GM23248 (cell line): Measurements from ENCODE around the gene SYNE1. TPM values are rescaled to one million over a fixed set of nuclear protein-coding genes. Genes with fewer than 3 reads are reported as not detected.
A peak's percentile ranks its signal among the peaks of the same experiment; 100 is the strongest.

Experiments used
- DNase-seq: peaks from one replicate; pipeline ENCODE4 v3.0.0-alpha.2; 2015
- H2AFZ ChIP-seq: fragments of 200-600 bp; sonication (generic); 2 replicates; pipeline ENCODE4 v1.6.1; 2016; ENCODE audit warnings: antibody characterized with exemption
- H3F3A ChIP-seq: fragments of 200-600 bp; sonication (generic); 2 replicates; pipeline ENCODE4 v1.6.1; 2016; ENCODE audit warnings: mild to moderate bottlenecking, antibody characterized with exemption, mixed run types; ENCODE audit not compliant: insufficient read depth
- H3K27ac ChIP-seq: fragments of 200-600 bp; sonication (generic); 2 replicates; pipeline ENCODE4 v1.5.1; 2016; ENCODE audit warnings: mild to moderate bottlenecking
- H3K27me3 ChIP-seq: fragments of 200-600 bp; sonication (generic); replicated peaks from 2 replicates; pipeline ENCODE4 v1.6.1; 2016; ENCODE audit warnings: mild to moderate bottlenecking; ENCODE audit not compliant: insufficient read depth
- H3K36me3 ChIP-seq: fragments of 200-600 bp; sonication (generic); 2 replicates; pipeline ENCODE4 v1.6.1; 2016; ENCODE audit warnings: low read depth, mild to moderate bottlenecking
- H3K4me1 ChIP-seq: fragments of 200-600 bp; sonication (generic); 2 replicates; pipeline ENCODE4 v1.6.1; 2016; ENCODE audit warnings: mild to moderate bottlenecking; ENCODE audit not compliant: insufficient read depth
- H3K4me2 ChIP-seq: fragments of 200-600 bp; sonication (generic); one replicate; pipeline ENCODE4 v1.6.1; 2016; ENCODE audit warnings: mild to moderate bottlenecking; ENCODE audit not compliant: unreplicated experiment
- H3K4me3 ChIP-seq: fragments of 200-600 bp; sonication (generic); 2 replicates; pipeline ENCODE4 v1.5.1; 2016; ENCODE audit warnings: mild to moderate bottlenecking
- H3K79me2 ChIP-seq: fragments of 200-600 bp; sonication (generic); 2 replicates; pipeline ENCODE4 v1.6.1; 2016; ENCODE audit warnings: mild to moderate bottlenecking; ENCODE audit not compliant: insufficient read depth
- H3K9ac ChIP-seq: fragments of 200-600 bp; sonication (generic); 2 replicates; pipeline ENCODE4 v1.6.1; 2016; ENCODE audit warnings: mild to moderate bottlenecking
- H3K9me2 ChIP-seq: fragments of 200-600 bp; sonication (generic); 2 replicates; pipeline ENCODE4 v1.6.1; 2016; ENCODE audit warnings: mixed run types, mild to moderate bottlenecking, moderate library complexity; ENCODE audit not compliant: insufficient read depth
- H3K9me3 ChIP-seq: fragments of 200-600 bp; sonication (generic); one replicate; pipeline ENCODE4 v1.6.1; 2017; ENCODE audit warnings: low read depth
- H4K20me1 ChIP-seq: fragments of 200-600 bp; sonication (generic); 2 replicates; pipeline ENCODE4 v1.6.0; 2016; ENCODE audit not compliant: insufficient read depth
- EZH2 ChIP-seq: fragments of 200-600 bp; sonication (generic); IDR thresholded peaks from 2 replicates; pipeline ENCODE4 v1.6.1; 2018; ENCODE audit warnings: antibody characterized with exemption, mild to moderate bottlenecking; ENCODE audit not compliant: insufficient read depth, poor library complexity, severe bottlenecking
- EZH2phosphoT487 ChIP-seq: fragments of 200-600 bp; sonication (generic); IDR thresholded peaks from 2 replicates; pipeline ENCODE4 v1.6.1; 2018; ENCODE audit warnings: antibody characterized with exemption, moderate library complexity, mild to moderate bottlenecking, low read depth; ENCODE audit not compliant: insufficient read depth
- WGBS, 2 experiments: methylation state at CpG; one replicate each; pipeline ENCODE4 v1.1.6; 2015 to 2017; ENCODE audit warnings: low lambda C conversion rate in 2 of 2, low coverage in 1 of 2; ENCODE audit errors: missing lambda C conversion rate in 2 of 2; 5-methylcytosine and 5-hydroxymethylcytosine counted together
- in situ Hi-C: fragments of 300-500 bp; cut with MboI; formaldehyde crosslinking; loops from 2 replicates; pipeline ENCODE4 v1.15.0; 2020
- polyA plus RNA-seq: library from polyadenylated mRNA; unstranded; fragments of >200 nt; fragmentation: Nextera tagmentation; extraction: Ambion mirVana; gene quantifications from 2 replicates; pipeline ENCODE4 v1.2.1, GENCODE V29; 2016
- total RNA-seq: library from RNA; depleted of rRNA; stranded (reverse); fragments of >200 nt; shearing (Covaris generic); gene quantifications from 2 replicates; pipeline ENCODE4 v1.2.3, GENCODE V29; 2014

SYNE1 gene
- total and polyA plus RNA-seq, 2 experiments from 2014 or later = 29.2 to 95.4 TPM

DNA sequence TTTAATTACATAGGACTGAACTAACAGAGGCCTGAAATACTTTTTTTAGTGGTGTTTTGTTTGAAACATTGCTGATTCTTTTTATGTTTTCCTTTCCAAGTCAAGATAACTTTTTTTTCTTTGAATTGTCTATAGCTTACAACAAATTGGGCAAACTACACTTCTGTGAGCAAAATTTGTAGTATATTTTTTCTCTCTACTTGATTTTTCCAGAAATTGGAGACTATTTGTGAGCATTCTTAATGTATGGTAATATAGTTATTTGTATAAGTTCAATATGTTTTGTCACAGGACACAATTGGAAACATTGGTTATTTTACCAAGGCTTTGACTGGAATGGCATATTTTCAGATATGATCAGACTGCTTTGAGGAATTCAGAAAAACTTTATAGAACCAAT lies 216.5 kb downstream of the SYNE1 start:
- Histone ChIP-seq H3K9me2 (no peaks in the 10 kb centered on the region), H3K4me2 (no peak overlapping the region), H3F3A (no peaks in the 10 kb centered on the region), H3K4me1 (no peaks in the 10 kb centered on the region), H3K79me2 (no peaks in the 10 kb centered on the region), H3K4me3 (no peak overlapping the region), H2AFZ (no peak overlapping the region), H3K27me3 (no peaks in the 10 kb centered on the region), H3K9ac (no peak overlapping the region), H3K9me3 (no peaks in the 10 kb centered on the region), H4K20me1 (no peaks in the 10 kb centered on the region), H3K27ac (no peak overlapping the region), H3K36me3 (no peaks in the 10 kb centered on the region; the same call in 1 of the 2 replicates)
- DNase-seq = no peak
- TF ChIP-seq EZH2phosphoT487 = no peak
- no peak for TF ChIP-seq EZH2
- in situ Hi-C loops = no loop called here

DNA sequence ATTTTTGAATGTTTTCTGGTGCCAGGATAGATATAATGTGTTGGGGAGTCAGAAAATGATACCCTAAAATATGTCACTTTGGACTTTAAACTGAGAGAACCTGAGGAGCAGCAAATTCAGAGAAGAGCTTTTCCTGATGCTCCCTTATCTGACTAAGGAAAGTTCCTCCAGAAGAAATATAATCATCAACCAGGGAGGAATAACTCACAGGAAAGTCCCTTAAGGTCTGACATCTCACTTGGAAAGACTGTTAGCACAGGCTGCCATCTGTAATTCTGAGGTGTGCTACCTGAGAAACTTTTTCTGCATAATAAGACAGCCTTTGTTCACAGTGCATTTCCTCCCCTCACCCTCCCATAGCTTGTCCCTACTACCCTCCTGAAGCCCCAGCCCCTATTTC lies 218.6 kb downstream of the SYNE1 start:
- in situ Hi-C loops = no loop called here

DNA sequence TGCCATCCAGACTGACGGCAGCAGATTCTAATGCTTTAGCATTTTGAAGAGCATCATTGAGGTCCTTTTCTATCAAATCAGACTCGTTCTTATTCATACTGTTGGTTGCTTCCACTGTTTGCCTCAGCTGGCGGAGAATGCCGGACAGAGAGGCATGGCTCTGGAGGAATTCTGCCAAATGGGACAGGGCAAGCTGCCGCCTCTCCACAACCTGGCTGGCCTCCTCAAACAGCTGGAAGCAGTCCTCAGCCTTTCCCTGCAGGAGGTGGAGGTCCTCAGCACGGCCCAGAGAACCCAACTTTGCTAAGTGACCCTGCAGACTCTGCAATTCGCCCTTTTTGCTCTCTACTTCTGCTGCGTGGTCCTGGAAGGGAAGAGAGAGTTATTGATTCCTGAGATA lies 220.5 kb downstream of the SYNE1 start:
- no peaks in the 10 kb centered on the region for H3K27me3 ChIP-seq
- no peaks in the 10 kb centered on the region for H3K9me2 ChIP-seq
- no peak overlapping the region for H3K4me2 ChIP-seq
- WGBS, 2 experiments = 71 to 83% methylated on average over 8 of the region's 8 CpGs
- no peak overlapping the region for H3K9ac ChIP-seq
- no peaks in the 10 kb centered on the region for H4K20me1 ChIP-seq
- no peak for DNase-seq
- H3K36me3 ChIP-seq = no peaks in the 10 kb centered on the region
- no peaks in the 10 kb centered on the region for H3F3A ChIP-seq
- in situ Hi-C loops = no loop called here
- TF ChIP-seq EZH2 (no peak), EZH2phosphoT487 (no peak)
- no peaks in the 10 kb centered on the region for H3K4me1 ChIP-seq
- no peak overlapping the region for H3K27ac ChIP-seq
- H3K9me3 ChIP-seq = no peaks in the 10 kb centered on the region
- no peak overlapping the region for H2AFZ ChIP-seq
- no peaks in the 10 kb centered on the region for H3K79me2 ChIP-seq
- no peak overlapping the region for H3K4me3 ChIP-seq

More for the DNA sequence above, 218.6 kb downstream of the SYNE1 start:
- H3K9ac ChIP-seq = no peak overlapping the region
- no peak for DNase-seq
- no peaks in the 10 kb centered on the region for H3K79me2 ChIP-seq
- H3K4me2 ChIP-seq = no peak overlapping the region
- no peak overlapping the region for H3K27ac ChIP-seq
- H2AFZ ChIP-seq = no peak overlapping the region
- no peaks in the 10 kb centered on the region for H3K27me3 ChIP-seq
- no peaks in the 10 kb centered on the region for H3K36me3 ChIP-seq
- H4K20me1 ChIP-seq = no peaks in the 10 kb centered on the region
- TF ChIP-seq EZH2phosphoT487 (no peak), EZH2 (no peak)
- H3F3A ChIP-seq = no peaks in the 10 kb centered on the region
- no peaks in the 10 kb centered on the region for H3K9me2 ChIP-seq
- H3K4me1 ChIP-seq = no peaks in the 10 kb centered on the region
- no peaks in the 10 kb centered on the region for H3K9me3 ChIP-seq
- H3K4me3 ChIP-seq = no peak overlapping the region

GRCh38 chr6:152404936-152405595 lies 232.1 kb downstream of the SYNE1 start:
- Histone ChIP-seq H3K9me3 (no peaks in the 10 kb centered on the region), H3K27ac (no peak overlapping the region)
- WGBS, 2 experiments = 66 to 73% methylated on average over 6 of the region's 6 CpGs

More at GRCh38 chr6:152404936-152405595, 232.1 kb downstream of the SYNE1 start:
- H3K9ac ChIP-seq = no peak overlapping the region
- H3K36me3 ChIP-seq = no peaks in the 10 kb centered on the region; the same call in 1 of the 2 replicates
- H3F3A ChIP-seq = 0 out of 2 replicates have a peak, but pooled peaks cover 3% of the 10 kb centered on the region
- DNase-seq = peak; percentile 5
- H2AFZ ChIP-seq = no peak overlapping the region
- H4K20me1 ChIP-seq = no peaks in the 10 kb centered on the region
- H3K4me1 ChIP-seq = peaks cover 20% of the 10 kb centered on the region
- no peaks in the 10 kb centered on the region for H3K9me2 ChIP-seq
- no peak overlapping the region for H3K4me2 ChIP-seq
- H3K27me3 ChIP-seq = no peaks in the 10 kb centered on the region
- no peak for TF ChIP-seq EZH2
- TF ChIP-seq EZH2phosphoT487 = no peak
- in situ Hi-C loops = no loop called here
- no peak overlapping the region for H3K4me3 ChIP-seq
- H3K79me2 ChIP-seq = no peaks in the 10 kb centered on the region
